Measurements from ENCODE around the gene OSMR.

DNA sequence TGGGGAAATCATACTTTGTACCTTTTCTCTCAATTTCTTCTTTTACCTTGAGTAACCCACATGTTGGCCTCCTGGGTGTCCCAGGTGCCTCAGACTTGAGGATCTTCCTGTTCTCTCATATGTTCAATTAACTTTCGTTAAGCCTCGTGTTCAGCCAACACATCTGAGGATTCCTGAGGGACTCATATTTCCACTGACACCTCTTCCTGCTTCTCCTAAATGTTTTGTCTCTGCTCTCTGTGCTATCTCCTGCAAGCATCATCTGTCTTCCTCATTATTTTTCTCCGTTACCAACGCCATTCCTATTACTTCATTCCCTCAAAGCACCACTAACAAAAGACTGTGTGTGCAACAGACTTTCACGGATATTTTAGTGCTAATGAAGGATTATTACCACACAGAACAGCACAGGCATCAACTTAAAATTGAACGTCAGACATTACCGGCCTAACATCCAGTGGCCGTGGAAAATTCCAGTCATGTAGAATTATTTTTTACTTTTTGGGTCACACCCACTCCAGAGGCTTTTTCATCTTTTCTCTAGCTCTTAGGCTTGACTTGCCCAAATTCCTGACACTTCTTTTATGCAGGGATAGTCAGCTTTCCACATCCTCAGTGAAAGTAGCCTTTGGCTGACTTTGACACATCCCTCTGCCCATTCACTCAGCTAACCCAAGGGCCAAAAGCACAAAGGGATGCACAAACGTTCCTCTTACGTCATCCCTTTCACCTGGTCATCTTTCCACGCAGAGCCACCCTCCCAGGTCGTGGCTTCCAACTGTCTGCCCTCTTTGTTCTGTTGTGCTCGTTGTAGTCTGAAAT, 46.0 kb upstream of the OSMR start:
- TF ChIP-seq, protein P1, sequence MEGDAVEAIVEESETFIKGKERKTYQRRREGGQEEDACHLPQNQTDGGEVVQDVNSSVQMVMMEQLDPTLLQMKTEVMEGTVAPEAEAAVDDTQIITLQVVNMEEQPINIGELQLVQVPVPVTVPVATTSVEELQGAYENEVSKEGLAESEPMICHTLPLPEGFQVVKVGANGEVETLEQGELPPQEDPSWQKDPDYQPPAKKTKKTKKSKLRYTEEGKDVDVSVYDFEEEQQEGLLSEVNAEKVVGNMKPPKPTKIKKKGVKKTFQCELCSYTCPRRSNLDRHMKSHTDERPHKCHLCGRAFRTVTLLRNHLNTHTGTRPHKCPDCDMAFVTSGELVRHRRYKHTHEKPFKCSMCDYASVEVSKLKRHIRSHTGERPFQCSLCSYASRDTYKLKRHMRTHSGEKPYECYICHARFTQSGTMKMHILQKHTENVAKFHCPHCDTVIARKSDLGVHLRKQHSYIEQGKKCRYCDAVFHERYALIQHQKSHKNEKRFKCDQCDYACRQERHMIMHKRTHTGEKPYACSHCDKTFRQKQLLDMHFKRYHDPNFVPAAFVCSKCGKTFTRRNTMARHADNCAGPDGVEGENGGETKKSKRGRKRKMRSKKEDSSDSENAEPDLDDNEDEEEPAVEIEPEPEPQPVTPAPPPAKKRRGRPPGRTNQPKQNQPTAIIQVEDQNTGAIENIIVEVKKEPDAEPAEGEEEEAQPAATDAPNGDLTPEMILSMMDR (IDR thresholded peaks at IDR 0.05; ENCODE audit: extremely low read depth in 1 of 2, insufficient read depth in 1 of 2, low read depth in 1 of 2, low read length in 2 of 2) = no peak
- TF ChIP-seq POLR2AphosphoS5 (IDR thresholded peaks at IDR 0.05; ENCODE audit: insufficient read depth, low read depth, low read length) = no peak
- no peak for TF ChIP-seq MYC (IDR thresholded peaks at IDR 0.05; ENCODE audit: low read depth, low read length)
- TF ChIP-seq POLR2A (IDR thresholded peaks at IDR 0.05; ENCODE audit: low read depth, low read length) = no peak
- TF ChIP-seq, protein P2, sequence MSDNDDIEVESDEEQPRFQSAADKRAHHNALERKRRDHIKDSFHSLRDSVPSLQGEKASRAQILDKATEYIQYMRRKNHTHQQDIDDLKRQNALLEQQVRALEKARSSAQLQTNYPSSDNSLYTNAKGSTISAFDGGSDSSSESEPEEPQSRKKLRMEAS (IDR thresholded peaks at IDR 0.05; ENCODE audit: insufficient read depth, insufficient read length) = no peak
- no peak for TF ChIP-seq EZH2 (IDR thresholded peaks at IDR 0.05; ENCODE audit: borderline replicate concordance, low read depth, low read length, severe bottlenecking)
- TF ChIP-seq JUN (IDR thresholded peaks at IDR 0.05; ENCODE audit: borderline replicate concordance, insufficient read depth, insufficient read length, low read depth) = no peak
- no peak for TF ChIP-seq GATA2 (IDR thresholded peaks at IDR 0.05; ENCODE audit: insufficient read depth, insufficient read length, low read depth, low read length)
- no peak for TF ChIP-seq FOS (IDR thresholded peaks at IDR 0.05; ENCODE audit: borderline replicate concordance, insufficient read depth, low read length)
